SK-N-SH (cell line): ENCODE results near the gene BBS9. TPM values are rescaled to one million over a fixed set of nuclear protein-coding genes. Genes with fewer than 3 reads are reported as not detected.

Source experiments
- CTCF ChIA-PET: fragments of 300-600, 350-600 bp; formaldehyde crosslinking; extraction: SDS; loops from one replicate; lab custom pipeline; 2021; lab: Yijun Ruan, JAX
- POLR2A ChIA-PET: fragments of 350-600 bp; sonication (Branson Sonifier 250); formaldehyde crosslinking; extraction: SDS; loops from one replicate; lab custom pipeline; 2020; ENCODE audit warnings: antibody characterized with exemption, inconsistent platforms; lab: Yijun Ruan, JAX
- DNase-seq: peaks from one replicate; pipeline ENCODE4 v3.0.0; 2012
- H2AFZ ChIP-seq: fragments of 200-600 bp; sonication (generic); 2 replicates; pipeline ENCODE4 v1.8.1; 2016; ENCODE audit warnings: antibody characterized with exemption, mild to moderate bottlenecking, low read depth
- H3F3A ChIP-seq: fragments of 200-600 bp; sonication (generic); replicated peaks from 2 replicates; pipeline ENCODE3; 2016; ENCODE audit warnings: antibody characterized with exemption, mild to moderate bottlenecking; ENCODE audit not compliant: insufficient read depth
- H3K27ac ChIP-seq, 2 experiments: fragments of 200-500 bp in 1 of 2; fragments of 200-600 bp in 1 of 2; sonication (Bioruptor generic) in 1 of 2; sonication (generic), shearing (Covaris generic) in 1 of 2; 2 replicates each; pipeline versions ENCODE4 v1.5.1 to v1.6.1; 2014 to 2016; ENCODE audit warnings: low read depth in 2 of 2, inconsistent platforms in 1 of 2, low read length in 1 of 2, mild to moderate bottlenecking in 1 of 2, mixed read lengths in 1 of 2
- H3K27me3 ChIP-seq: fragments of 200-600 bp; sonication (generic), shearing (Covaris generic); 2 replicates; pipeline ENCODE4 v1.6.1; 2016; ENCODE audit warnings: mixed run types; ENCODE audit not compliant: insufficient read depth
- H3K36me3 ChIP-seq, 2 experiments: fragments of 200-500 bp in 1 of 2; fragments of 200-600 bp in 1 of 2; sonication (Bioruptor generic) in 1 of 2; sonication (generic) in 1 of 2; replicated peaks in 1 of 2; 2 replicates each; pipeline versions ENCODE3 to v1.5.1; 2014 to 2016; ENCODE audit warnings: low read length in 1 of 2, mild to moderate bottlenecking in 1 of 2; ENCODE audit not compliant: insufficient read depth in 2 of 2, control insufficient read depth in 1 of 2
- H3K4me1 ChIP-seq, 2 experiments: fragments of 200-500 bp in 1 of 2; fragments of 200-600 bp in 1 of 2; sonication (Bioruptor generic) in 1 of 2; sonication (generic), shearing (Covaris generic) in 1 of 2; 2 replicates each; pipeline versions ENCODE4 v1.5.1 to v1.6.1; 2014 to 2016; ENCODE audit warnings: low read depth in 1 of 2, low read length in 1 of 2, mixed run types in 1 of 2; ENCODE audit not compliant: insufficient read depth in 2 of 2, control insufficient read depth in 1 of 2
- H3K4me2 ChIP-seq: fragments of 200-600 bp; sonication (generic), shearing (Covaris generic); 2 replicates; pipeline ENCODE4 v1.6.1; 2017; ENCODE audit warnings: mixed run types
- H3K4me3 ChIP-seq, 2 experiments: fragments of 200-500 bp in 1 of 2; fragments of 200-600 bp in 1 of 2; sonication (Bioruptor generic) in 1 of 2; sonication (generic), shearing (Covaris generic) in 1 of 2; 2 replicates each; pipeline versions ENCODE4 v1.5.1 to v1.8.1; 2014 to 2016; ENCODE audit warnings: low read depth in 2 of 2, inconsistent platforms in 1 of 2, low read length in 1 of 2, mild to moderate bottlenecking in 1 of 2, mixed read lengths in 1 of 2, moderate library complexity in 1 of 2
- H3K79me2 ChIP-seq: fragments of 200-600 bp; sonication (generic); 2 replicates; pipeline ENCODE4 v1.8.1; 2017; ENCODE audit warnings: mild to moderate bottlenecking; ENCODE audit not compliant: insufficient read depth
- H3K9ac ChIP-seq: fragments of 200-600 bp; sonication (generic); 2 replicates; pipeline ENCODE4 v1.6.1; 2017; ENCODE audit warnings: mixed run types
- H3K9me2 ChIP-seq: fragments of 200-600 bp; sonication (generic); 2 replicates; pipeline ENCODE4 v1.6.1; 2017; ENCODE audit warnings: mixed run types
- H3K9me3 ChIP-seq: fragments of 200-600 bp; sonication (generic); 2 replicates; pipeline ENCODE4 v1.6.1; 2017; ENCODE audit warnings: mixed run types, mild to moderate bottlenecking, moderate library complexity
- H4K20me1 ChIP-seq: fragments of 200-600 bp; sonication (generic); 2 replicates; pipeline ENCODE4 v1.6.1; 2017; ENCODE audit warnings: mild to moderate bottlenecking, mixed run types; ENCODE audit not compliant: insufficient read depth
- ELF1 ChIP-seq: IDR thresholded peaks from 2 replicates; pipeline ENCODE4 v1.4.0; 2012
- EP300 ChIP-seq, 2 experiments: IDR thresholded peaks; 2 replicates each; pipeline versions ENCODE4 v1.4.0 to v1.6.1; 2012; ENCODE audit warnings: borderline replicate concordance in 1 of 2, low read depth in 1 of 2, low read length in 1 of 2
- FOXM1 ChIP-seq: IDR thresholded peaks from 2 replicates; pipeline ENCODE4 v1.4.0; 2012; ENCODE audit warnings: low read depth, mild to moderate bottlenecking
- GABPA ChIP-seq: IDR thresholded peaks from 2 replicates; pipeline ENCODE4 v1.4.0; 2012; ENCODE audit warnings: low read depth, mild to moderate bottlenecking
- JUND ChIP-seq: IDR thresholded peaks from 2 replicates; pipeline ENCODE4 v1.4.0; 2012
- MEF2A ChIP-seq: IDR thresholded peaks from 2 replicates; pipeline ENCODE4 v1.4.0; 2012; ENCODE audit warnings: low read depth, borderline replicate concordance
- MXI1 ChIP-seq: IDR thresholded peaks from 2 replicates; pipeline ENCODE4 v1.6.1; 2012; ENCODE audit warnings: mild to moderate bottlenecking, low read depth, low read length, improper control_type of control experiment
- POLR2AphosphoS5 ChIP-seq: IDR thresholded peaks from 2 replicates; pipeline ENCODE4 v1.6.1; 2012; ENCODE audit warnings: low read depth, low read length
- RCOR1 ChIP-seq: fragments of 150-350 bp; IDR thresholded peaks from 2 replicates; pipeline ENCODE4 v1.6.1; 2017; ENCODE audit warnings: antibody characterized with exemption, low read length
- RXRA ChIP-seq: IDR thresholded peaks from 2 replicates; pipeline ENCODE4 v1.4.0; 2012; ENCODE audit warnings: low read depth, mild to moderate bottlenecking, borderline replicate concordance
- TAF1 ChIP-seq: IDR thresholded peaks from 2 replicates; pipeline ENCODE4 v1.6.1; 2012; ENCODE audit warnings: low read depth, mild to moderate bottlenecking, low read length, moderate library complexity, borderline replicate concordance
- TCF12 ChIP-seq: IDR thresholded peaks from 2 replicates; pipeline ENCODE4 v1.4.0; 2012
- USF2 ChIP-seq: fragments of 150-350 bp; IDR thresholded peaks from 2 replicates; pipeline ENCODE4 v1.6.1; 2017; ENCODE audit warnings: antibody characterized with exemption, low read length, low read depth, borderline replicate concordance
- YY1 ChIP-seq: IDR thresholded peaks from 2 replicates; pipeline ENCODE4 v1.4.0; 2012; ENCODE audit warnings: low read depth, mild to moderate bottlenecking
- ZBTB33 ChIP-seq: IDR thresholded peaks from 2 replicates; pipeline ENCODE4 v1.4.0; 2012; ENCODE audit warnings: low read depth, borderline replicate concordance
- WGBS: methylation state at CpG from one replicate; pipeline ENCODE4 v1.1.6; 2017; ENCODE audit warnings: low lambda C conversion rate; 5-methylcytosine and 5-hydroxymethylcytosine counted together
- polyA plus RNA-seq, 3 experiments: library from polyadenylated mRNA; depleted of rRNA; stranded (reverse); fragments of >200 nt; gene quantifications; 2 replicates each; pipeline ENCODE4 v1.2.3, GENCODE V29; 2012
- TF ChIP-seq, protein P1 (sequence below): IDR thresholded peaks from 2 replicates; pipeline ENCODE4; 2012

BBS9 gene
- polyA plus RNA-seq, 1 of the 3 experiments (the other 2 are of a cell fraction) = 7.5 TPM

DNA sequence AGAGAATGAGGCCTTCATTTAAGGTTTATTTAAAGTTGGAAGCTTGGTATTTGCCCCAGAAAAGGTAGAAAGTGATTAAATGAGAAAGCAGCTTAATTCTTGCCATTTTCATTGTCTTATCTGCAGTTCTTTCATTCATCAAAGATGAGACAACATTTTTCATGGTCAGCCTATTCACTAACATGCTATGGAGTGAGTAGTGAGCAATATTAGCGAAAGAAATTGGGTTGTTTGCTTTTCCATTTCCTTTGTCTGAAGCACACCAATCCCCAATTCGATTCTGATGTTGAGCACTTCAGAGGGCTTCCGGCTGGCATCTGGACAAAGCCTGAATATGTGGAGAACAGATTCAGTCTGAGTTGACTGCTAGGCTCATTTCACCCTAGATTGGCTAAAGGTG, 317.2 kb downstream of the BBS9 start:
- TF ChIP-seq ZBTB33 = no peak
- no peak for TF ChIP-seq GABPA
- WGBS = 62% methylated on average over 3 of the region's 3 CpGs
- no peaks in the 10 kb centered on the region for H3K27me3 ChIP-seq
- no peaks in the 10 kb centered on the region for H3K9me2 ChIP-seq
- DNase-seq = no peak
- ChIA-PET CTCF (no interaction called here), POLR2A (no interaction called here)
- H3K4me3 ChIP-seq = no peak overlapping the region
- no peak overlapping the region for H3K4me2 ChIP-seq
- H3K4me1 ChIP-seq = no peaks in the 10 kb centered on the region
- no peak overlapping the region for H3K9ac ChIP-seq
- H3K9me3 ChIP-seq = no peaks in the 10 kb centered on the region
- no peaks in the 10 kb centered on the region for H3K36me3 ChIP-seq
- no peak overlapping the region for H2AFZ ChIP-seq
- no peak overlapping the region for H3K27ac ChIP-seq
- H4K20me1 ChIP-seq = no peaks in the 10 kb centered on the region
- no peaks in the 10 kb centered on the region for H3K79me2 ChIP-seq
- no peaks in the 10 kb centered on the region for H3F3A ChIP-seq

- CTCF ChIA-PET = interaction anchor here (0.5 to 1.7 kb wide), 4 partner anchors 9 to 205 kb away, joined by 3 to 6 read pairs (median 3); no protein-coding TSS in a partner anchor
- Histone ChIP-seq H3K9me3 (no peaks in the 10 kb centered on the region), H3K27ac (no peak overlapping the region), H4K20me1 (no peaks in the 10 kb centered on the region), H3K36me3 (no peaks in the 10 kb centered on the region), H3K9ac (no peak overlapping the region)
- TF ChIP-seq, protein P1, sequence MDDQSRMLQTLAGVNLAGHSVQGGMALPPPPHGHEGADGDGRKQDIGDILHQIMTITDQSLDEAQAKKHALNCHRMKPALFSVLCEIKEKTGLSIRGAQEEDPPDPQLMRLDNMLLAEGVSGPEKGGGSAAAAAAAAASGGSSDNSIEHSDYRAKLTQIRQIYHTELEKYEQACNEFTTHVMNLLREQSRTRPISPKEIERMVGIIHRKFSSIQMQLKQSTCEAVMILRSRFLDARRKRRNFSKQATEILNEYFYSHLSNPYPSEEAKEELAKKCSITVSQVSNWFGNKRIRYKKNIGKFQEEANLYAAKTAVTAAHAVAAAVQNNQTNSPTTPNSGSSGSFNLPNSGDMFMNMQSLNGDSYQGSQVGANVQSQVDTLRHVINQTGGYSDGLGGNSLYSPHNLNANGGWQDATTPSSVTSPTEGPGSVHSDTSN = no peak
- TF ChIP-seq RCOR1 = no peak
- no peak for TF ChIP-seq MEF2A
- no peak for TF ChIP-seq MXI1
- TF ChIP-seq TCF12 = no peak
- TF ChIP-seq ELF1 = no peak
- TF ChIP-seq EP300 (IDR thresholded peaks at IDR 0.05; ENCODE audit: borderline replicate concordance in 1 of 2, low read depth in 1 of 2, low read length in 1 of 2) = no peak
- TF ChIP-seq YY1 = no peak
- no peak for TF ChIP-seq ZBTB33
- TF ChIP-seq TAF1 = no peak
- TF ChIP-seq GABPA = no peak
- no peak for TF ChIP-seq USF2
- no peak for TF ChIP-seq FOXM1
- TF ChIP-seq POLR2AphosphoS5 = no peak
- no peak for TF ChIP-seq RXRA
- no peak for TF ChIP-seq JUND
- TF ChIP-seq, all 33 proteins: peak for 0
- no peak for DNase-seq
- H3K27me3 ChIP-seq = no peaks in the 10 kb centered on the region
- no peak overlapping the region for H2AFZ ChIP-seq
- no peak overlapping the region for H3K4me3 ChIP-seq
- peaks cover 5% of the 10 kb centered on the region for H3F3A ChIP-seq
- H3K4me1 ChIP-seq = peaks cover 0 to 9% of the 10 kb centered on the region in 2 experiments; a peak in 1 of 4 replicates
- WGBS = 73% methylated on average over 6 of the region's 6 CpGs
- H3K4me2 ChIP-seq = no peak overlapping the region
- POLR2A ChIA-PET = no interaction called here
- H3K9me2 ChIP-seq = no peaks in the 10 kb centered on the region
- no peaks in the 10 kb centered on the region for H3K79me2 ChIP-seq
Measured at GRCh38 chr7:33448035-33448434, 318.7 kb downstream of the BBS9 start.
